NB4 (cell line): ENCODE measurements around the gene NDOR1.
"Not testable (repeated sequence)": the region's sequence is repeated elsewhere in the genome, so short reads cannot be mapped to it uniquely, and the experiment has no call there.

Experiments used
- DNase-seq: peaks from one replicate; pipeline ENCODE4 v3.0.0; 2010; ENCODE audit warnings: low read depth
- H3K4me3 ChIP-seq: one replicate; pipeline ENCODE4 v1.5.1; 2011; ENCODE audit warnings: mild to moderate bottlenecking, low read depth, low read length, moderate library complexity
- MYC ChIP-seq: IDR thresholded peaks from 2 replicates; pipeline ENCODE4 v1.6.1; 2011; ENCODE audit warnings: low read depth, low read length
- POLR2A ChIP-seq: IDR thresholded peaks from 2 replicates; pipeline ENCODE4 v1.6.1; 2011; ENCODE audit warnings: mild to moderate bottlenecking; ENCODE audit not compliant: insufficient read length; ENCODE audit errors: extremely low read depth
- TF ChIP-seq, protein P1 (sequence below): IDR thresholded peaks from 2 replicates; pipeline ENCODE4 v1.6.1; 2011; ENCODE audit warnings: low read depth, low read length
- TF ChIP-seq, protein P2 (sequence below): IDR thresholded peaks from one replicate; pipeline ENCODE4 v1.5.1; 2012; ENCODE audit warnings: low read depth, low read length

The NDOR1 gene

DNA sequence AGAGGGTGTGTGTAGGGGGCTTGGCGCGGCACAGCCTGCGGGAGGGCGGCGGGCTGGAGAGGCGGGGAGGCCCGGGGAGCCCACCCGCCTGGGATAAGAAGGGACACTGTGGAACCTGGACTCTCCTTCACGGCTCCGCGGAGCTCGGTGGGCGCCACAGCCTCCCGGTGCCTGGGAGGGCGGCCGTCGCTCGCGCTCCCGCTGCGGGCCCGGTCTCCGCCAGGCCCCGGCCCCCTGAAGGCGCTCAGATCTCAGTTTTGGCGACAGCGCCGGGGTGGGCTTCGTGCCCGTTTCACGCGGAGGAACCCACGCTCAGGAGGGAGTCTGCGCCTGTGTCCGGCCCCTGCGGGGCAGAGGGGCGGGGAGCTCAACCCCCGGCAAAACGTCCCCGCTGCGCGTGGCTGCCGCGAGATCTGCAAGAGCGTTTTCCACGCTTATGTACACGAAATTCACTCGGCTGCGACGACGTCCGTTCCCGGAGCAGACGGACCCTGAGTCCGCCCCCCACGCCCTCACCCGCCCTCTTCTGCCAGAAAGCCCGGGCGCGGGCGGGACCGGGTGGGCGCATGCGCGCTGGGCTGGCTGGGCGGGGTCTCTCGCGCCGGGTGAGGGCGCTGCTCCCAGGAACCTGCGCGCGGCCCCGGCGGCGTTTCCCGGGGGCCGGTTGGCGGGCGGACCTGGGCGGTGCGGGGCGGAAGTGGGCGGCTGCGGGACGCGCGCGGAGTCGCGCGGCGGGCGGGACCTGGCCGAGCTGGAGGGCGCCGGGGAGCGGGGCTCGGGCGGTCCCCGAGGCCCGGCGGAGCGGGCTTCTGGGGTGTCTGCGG lies 49.3 kb downstream of the NDOR1 start, which contains the start of gene NELFB:
NELFB (plus strand) TSS at position 704 of the 824 bp plus-strand sequence.
- DNase-seq, result peak; percentile 90
- H3K4me3 ChIP-seq, result peak within 1 kb of the TSS; percentile 85
- TF ChIP-seq MYC, result peak; percentile 39; the same call in 1 of the 2 replicates
- TF ChIP-seq POLR2A, result peak; percentile 88
- TF ChIP-seq, protein P1, sequence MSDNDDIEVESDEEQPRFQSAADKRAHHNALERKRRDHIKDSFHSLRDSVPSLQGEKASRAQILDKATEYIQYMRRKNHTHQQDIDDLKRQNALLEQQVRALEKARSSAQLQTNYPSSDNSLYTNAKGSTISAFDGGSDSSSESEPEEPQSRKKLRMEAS, result no peak
- TF ChIP-seq, protein P2, sequence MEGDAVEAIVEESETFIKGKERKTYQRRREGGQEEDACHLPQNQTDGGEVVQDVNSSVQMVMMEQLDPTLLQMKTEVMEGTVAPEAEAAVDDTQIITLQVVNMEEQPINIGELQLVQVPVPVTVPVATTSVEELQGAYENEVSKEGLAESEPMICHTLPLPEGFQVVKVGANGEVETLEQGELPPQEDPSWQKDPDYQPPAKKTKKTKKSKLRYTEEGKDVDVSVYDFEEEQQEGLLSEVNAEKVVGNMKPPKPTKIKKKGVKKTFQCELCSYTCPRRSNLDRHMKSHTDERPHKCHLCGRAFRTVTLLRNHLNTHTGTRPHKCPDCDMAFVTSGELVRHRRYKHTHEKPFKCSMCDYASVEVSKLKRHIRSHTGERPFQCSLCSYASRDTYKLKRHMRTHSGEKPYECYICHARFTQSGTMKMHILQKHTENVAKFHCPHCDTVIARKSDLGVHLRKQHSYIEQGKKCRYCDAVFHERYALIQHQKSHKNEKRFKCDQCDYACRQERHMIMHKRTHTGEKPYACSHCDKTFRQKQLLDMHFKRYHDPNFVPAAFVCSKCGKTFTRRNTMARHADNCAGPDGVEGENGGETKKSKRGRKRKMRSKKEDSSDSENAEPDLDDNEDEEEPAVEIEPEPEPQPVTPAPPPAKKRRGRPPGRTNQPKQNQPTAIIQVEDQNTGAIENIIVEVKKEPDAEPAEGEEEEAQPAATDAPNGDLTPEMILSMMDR, result no peak

DNA sequence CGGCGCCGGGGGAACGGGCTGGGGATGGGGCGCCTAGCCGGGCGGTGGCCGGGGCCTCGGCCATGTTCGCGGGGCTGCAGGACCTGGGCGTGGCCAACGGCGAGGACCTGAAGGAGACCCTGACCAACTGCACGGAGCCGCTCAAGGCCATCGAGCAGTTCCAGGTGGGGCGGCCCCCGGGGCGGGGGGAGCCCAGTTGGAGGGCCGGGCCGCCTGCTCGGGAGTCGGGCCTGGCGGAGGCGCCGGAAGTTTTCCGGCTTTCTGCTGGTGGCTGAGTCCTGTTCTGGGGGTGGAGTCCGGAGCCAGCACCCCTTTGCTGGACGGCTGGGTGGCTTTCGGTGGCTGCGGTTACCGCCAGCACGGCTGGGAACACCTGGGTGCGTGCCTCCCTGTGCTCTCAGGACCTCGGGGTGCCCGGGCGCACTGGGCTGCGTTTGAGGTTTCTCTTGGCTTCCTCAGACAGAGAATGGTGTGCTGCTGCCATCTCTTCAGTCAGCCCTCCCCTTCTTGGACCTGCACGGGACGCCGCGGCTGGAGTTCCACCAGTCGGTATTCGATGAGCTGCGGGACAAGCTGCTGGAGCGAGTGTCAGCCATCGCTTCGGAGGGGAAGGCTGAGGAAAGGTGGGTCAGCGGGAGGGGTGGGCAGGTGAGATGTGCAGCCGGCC lies 50.1 kb downstream of the NDOR1 start:
- TF ChIP-seq, protein P2, result no peak
- TF ChIP-seq, protein P1, result no peak
- TF ChIP-seq MYC, result no peak
- H3K4me3 ChIP-seq, result peak overlapping the region; percentile 85
- peak; percentile 65 for DNase-seq

DNA sequence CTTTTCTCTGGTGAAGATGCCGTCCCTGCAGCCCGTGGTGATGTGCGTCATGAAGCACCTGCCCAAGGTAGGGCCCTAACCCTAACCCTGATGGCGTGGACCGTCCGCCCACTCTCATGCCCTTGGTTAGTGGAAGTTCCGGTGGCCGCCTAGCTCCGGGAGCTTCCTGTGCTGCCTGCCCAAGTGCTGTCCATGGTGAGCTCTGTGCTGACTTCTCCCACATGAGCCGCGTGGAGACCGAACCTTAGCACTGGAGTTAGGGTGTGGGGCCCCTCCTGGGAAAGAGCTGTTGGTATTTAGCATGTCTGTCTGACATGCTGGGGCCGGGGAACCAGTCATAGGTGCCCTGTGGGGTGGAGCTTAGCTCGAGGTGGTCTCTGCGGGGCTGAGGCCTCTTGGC lies 50.9 kb downstream of the NDOR1 start:
- peak overlapping the region; percentile 85 for H3K4me3 ChIP-seq
- DNase-seq, result no peak
- no peak for TF ChIP-seq MYC
- TF ChIP-seq, protein P1, result no peak
- no peak for TF ChIP-seq POLR2A
- TF ChIP-seq, protein P2, result no peak

DNA sequence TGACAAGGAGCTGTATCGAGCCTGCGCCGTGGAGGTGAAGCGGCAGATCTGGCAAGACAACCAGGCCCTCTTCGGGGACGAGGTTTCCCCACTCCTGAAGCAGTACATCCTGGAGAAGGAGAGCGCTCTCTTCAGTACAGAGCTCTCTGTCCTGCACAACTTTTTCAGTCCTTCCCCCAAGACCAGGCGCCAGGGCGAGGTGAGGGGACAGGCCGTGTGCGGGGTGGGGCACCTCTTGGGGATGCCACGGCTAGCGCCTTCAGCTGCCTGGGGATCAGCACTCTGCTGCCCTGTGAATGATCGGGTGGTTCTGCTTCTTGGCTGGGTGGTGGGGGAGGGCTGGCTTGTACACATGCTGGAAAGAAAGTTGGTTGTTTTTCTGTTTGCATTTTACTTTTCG lies 51.4 kb downstream of the NDOR1 start:
- peak overlapping the region; percentile 85 for H3K4me3 ChIP-seq
- TF ChIP-seq POLR2A (no peak), MYC (no peak)
- TF ChIP-seq, protein P2, result no peak
- TF ChIP-seq, protein P1, result no peak
- no peak for DNase-seq

DNA sequence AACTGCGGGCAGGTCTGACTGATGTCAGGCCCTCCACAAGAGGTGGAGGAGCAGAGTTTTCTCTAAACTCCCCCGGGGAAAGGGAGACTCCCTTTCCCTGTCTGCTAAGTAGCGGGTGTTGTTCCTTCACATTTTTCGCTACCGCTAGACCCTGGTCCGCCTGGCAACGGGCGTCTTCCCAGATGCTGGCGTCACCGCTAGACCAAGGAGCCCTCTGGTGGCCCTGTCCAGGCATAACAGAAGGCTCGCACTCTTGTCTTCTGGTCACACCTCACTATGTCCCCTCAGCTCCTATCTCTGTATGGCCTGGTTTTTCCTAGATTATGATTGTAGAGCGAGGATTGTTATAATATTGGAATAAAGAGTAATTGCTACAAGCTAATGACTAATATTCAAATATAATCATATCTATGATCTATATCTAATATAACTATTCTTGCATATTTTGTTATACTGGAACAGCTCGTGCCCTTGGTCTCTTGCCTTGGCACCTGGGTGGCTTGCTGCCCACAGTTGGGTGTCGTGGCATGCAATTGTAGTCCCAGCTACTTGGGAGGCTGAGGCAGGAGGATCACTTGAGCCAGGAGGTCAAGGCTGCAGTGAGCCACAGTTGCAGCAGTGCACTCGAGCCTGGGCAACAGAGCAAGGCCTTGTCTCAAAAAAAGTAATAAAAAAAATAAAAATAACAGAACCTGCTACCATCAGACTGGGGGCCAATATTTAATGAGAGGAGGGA lies 56.8 kb downstream of the NDOR1 start:
- TF ChIP-seq, protein P2, result peak; percentile 14
- not testable (repeated sequence) for H3K4me3 ChIP-seq, DNase-seq
